GM12875 (cell line): ENCODE data around the gene CCL15.
"Not testable (repeated sequence)": the region's sequence is repeated elsewhere in the genome, so short reads cannot be mapped to it uniquely, and the experiment has no call there.

Source experiments
- H3K4me3 ChIP-seq: one replicate; pipeline ENCODE4 v1.5.1; 2011; ENCODE audit warnings: low read depth, low read length, control low read depth
- TF ChIP-seq, protein P1 (sequence below): IDR thresholded peaks from 2 replicates; pipeline ENCODE4 v1.5.1; 2011; ENCODE audit warnings: low read depth, mild to moderate bottlenecking, control low read depth, inconsistent platforms, low read length, moderate library complexity, borderline replicate concordance; ENCODE audit not compliant: insufficient read depth

The CCL15 gene

DNA sequence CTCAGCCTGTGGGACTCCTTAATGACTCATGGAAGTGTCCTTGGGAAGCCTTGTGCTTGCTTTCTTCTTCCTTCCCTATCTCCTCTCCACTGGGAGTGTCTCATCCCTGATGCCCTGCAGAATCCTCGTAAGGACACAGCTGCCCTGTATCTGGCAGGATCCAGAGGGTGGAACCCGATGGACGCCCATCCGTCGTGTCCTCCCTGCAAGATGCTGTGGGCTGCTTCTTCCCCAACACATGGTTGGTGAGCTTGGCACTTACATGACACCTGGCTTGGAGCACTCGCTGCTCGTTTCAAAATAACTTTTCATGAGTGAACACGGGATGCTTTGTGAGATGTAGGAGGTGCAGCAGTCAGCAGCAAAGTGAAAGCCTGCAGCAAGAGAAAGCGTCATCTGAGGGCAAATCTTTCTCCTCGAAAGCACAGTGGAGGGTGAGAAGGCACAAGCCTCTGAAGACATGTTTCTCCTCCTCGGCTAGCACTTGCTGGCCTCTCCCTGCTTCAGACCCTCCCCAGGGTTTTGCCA, 3.3 kb downstream of the CCL15 start:
- TF ChIP-seq, protein P1, sequence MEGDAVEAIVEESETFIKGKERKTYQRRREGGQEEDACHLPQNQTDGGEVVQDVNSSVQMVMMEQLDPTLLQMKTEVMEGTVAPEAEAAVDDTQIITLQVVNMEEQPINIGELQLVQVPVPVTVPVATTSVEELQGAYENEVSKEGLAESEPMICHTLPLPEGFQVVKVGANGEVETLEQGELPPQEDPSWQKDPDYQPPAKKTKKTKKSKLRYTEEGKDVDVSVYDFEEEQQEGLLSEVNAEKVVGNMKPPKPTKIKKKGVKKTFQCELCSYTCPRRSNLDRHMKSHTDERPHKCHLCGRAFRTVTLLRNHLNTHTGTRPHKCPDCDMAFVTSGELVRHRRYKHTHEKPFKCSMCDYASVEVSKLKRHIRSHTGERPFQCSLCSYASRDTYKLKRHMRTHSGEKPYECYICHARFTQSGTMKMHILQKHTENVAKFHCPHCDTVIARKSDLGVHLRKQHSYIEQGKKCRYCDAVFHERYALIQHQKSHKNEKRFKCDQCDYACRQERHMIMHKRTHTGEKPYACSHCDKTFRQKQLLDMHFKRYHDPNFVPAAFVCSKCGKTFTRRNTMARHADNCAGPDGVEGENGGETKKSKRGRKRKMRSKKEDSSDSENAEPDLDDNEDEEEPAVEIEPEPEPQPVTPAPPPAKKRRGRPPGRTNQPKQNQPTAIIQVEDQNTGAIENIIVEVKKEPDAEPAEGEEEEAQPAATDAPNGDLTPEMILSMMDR: no peak
- no peak overlapping the region for H3K4me3 ChIP-seq

DNA sequence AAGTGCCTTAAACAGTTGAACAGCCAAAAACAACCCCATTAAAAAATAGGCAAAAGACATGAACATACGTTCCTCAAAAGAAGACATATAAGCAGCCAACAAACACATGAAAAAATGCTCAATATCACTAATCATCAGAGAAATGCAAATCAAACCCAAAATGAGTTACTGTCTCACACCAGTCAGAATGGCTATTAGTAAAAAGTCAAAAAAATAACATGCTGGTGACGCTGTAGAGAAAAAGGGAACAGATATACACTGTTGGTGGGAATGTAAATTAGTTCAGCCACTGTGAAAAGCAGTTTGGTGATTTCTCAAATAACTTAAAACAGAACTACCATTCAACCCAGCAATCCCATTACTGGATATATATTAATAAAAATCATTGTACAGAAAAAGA, 6.0 kb downstream of the CCL15 start:
- not testable (repeated sequence) for H3K4me3 ChIP-seq

DNA sequence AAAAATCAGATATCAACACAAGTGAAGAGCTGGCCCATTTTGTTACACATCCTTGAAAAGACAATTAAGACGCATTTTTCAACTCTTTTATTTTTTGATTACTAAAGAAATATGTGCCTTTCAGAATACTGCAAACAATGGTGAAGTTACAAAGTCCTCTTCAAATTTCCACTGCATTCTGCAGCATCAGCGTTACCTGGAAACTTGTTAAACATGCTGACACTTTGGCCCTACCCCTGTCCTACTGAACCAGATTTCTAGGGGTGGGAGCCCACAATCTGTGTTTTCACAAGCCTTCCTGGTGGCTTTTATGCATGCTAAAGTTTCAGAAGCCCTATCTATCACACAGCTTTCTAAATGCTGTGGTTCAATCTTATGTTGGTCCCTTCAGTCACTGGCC, 10.3 kb downstream of the CCL15 start:
- no peak overlapping the region for H3K4me3 ChIP-seq
- TF ChIP-seq, protein P1: no peak

DNA sequence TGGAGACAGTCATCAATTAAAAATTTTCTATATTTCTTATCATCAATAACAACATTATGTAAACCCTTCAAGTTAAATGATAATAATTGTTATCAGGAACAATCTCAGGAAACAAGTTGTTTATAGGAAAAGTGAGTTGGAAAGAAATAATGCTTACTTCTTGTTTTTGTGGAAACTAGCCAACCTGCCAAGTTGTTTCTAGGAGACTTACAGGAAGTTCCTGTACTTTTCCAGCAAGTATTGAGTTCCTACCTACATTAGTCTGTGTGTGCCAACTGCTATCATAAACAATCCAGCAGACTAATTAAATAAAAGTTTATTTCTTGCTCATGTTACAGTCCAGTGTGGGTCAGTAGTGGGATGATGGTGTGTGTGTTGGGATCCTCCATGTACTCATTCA, 13.2 kb downstream of the CCL15 start:
- H3K4me3 ChIP-seq: no peak overlapping the region
- TF ChIP-seq, protein P1: no peak

DNA sequence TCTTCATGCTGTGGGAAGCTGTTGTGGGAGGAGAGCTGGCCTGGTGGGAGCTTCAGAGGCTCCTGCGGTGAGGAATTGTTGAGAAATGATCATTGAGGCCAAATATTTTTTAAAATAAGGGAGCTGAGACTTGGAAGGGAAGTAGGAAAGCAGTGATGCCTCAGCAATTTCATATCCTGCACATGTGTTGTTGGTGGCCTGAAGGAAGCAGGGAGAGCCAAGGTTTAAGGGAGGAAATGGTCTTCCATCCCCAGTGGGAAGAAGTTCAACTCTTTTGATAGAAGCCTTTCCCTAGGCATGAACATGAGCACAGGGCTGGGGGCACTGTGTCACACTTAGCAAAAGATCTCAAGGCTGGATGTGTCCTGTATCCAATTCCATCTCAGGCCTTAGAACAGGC, 14.7 kb downstream of the CCL15 start, which contains the start of gene CCL14:
Gene CCL14, minus strand, starts transcription at position 87 of the 400 bp plus-strand sequence. Its CDS starts 80 bp downstream, at position 7.
- TF ChIP-seq, protein P1: no peak
- no peak within 1 kb of the TSS for H3K4me3 ChIP-seq

DNA sequence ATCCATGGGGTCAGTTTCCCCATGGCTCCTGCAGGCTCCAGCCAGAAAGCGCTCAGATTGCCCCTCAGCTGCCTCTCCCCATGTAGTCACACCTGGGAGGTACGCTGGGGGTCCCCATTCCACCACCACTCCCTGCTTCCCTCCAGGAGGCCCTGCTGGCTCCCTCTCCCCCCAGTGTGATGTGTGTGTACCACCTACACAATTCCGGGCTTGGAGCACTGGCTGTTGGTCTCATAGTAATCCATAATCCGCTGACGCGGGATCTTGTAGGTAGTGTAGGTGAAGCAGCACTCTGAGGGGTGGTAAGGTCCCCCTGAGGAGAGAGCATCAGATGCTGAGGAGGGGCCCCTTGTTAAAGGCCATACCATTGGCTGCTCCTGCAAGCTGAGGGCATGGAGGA, 17.2 kb downstream of the CCL15 start:
- TF ChIP-seq, protein P1: no peak
- no peak overlapping the region for H3K4me3 ChIP-seq

DNA sequence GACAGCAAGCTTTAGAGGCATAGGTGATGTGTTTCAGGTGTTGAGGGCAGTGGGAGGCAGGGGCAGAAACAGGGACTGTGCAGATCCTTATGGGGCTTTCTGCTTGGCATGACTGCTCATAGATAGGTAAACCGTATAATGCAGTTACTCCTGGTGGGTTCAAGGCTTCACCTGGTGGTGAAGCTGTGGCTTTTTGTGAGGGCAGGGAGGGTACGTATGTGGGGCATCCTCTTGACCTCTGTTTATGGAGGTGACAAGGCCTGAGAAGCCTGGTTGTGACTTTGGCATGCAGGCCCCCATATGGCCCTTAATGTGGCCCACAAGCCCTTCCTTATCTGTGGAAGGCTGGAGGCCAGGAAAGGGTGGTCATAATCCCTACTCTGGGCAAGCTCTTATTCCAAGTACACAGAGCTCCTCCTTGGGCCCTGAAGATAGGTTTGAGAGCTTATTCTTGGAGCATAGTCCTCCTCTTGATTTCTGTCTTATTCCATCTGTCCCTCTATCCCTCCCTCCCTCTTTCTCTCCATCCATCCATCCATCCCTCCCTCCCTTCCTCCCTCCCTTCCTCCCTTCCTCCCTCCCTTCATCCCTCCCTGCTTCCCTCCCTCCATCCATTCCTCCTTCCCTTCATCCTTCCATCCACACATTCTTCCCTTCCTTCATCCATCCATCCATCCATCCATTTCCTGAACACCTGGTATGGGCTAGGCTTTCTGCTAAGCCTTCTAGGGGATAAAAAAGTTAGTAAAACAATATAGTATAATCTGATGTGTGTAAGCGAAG, 18.8 kb downstream of the CCL15 start:
- TF ChIP-seq, protein P1: no peak
- no peak overlapping the region for H3K4me3 ChIP-seq
